NK-92 treated with Interleukin-12 subunit alpha and Interleukin-12 subunit beta, amount 100 ng/mL, for 24 hours (cell line): ENCODE results near the gene JUP.

Source experiments
- DNase-seq: peaks from one replicate; lab custom pipeline; 2025; lab: John Stamatoyannopoulos, UW

Gene JUP

DNA sequence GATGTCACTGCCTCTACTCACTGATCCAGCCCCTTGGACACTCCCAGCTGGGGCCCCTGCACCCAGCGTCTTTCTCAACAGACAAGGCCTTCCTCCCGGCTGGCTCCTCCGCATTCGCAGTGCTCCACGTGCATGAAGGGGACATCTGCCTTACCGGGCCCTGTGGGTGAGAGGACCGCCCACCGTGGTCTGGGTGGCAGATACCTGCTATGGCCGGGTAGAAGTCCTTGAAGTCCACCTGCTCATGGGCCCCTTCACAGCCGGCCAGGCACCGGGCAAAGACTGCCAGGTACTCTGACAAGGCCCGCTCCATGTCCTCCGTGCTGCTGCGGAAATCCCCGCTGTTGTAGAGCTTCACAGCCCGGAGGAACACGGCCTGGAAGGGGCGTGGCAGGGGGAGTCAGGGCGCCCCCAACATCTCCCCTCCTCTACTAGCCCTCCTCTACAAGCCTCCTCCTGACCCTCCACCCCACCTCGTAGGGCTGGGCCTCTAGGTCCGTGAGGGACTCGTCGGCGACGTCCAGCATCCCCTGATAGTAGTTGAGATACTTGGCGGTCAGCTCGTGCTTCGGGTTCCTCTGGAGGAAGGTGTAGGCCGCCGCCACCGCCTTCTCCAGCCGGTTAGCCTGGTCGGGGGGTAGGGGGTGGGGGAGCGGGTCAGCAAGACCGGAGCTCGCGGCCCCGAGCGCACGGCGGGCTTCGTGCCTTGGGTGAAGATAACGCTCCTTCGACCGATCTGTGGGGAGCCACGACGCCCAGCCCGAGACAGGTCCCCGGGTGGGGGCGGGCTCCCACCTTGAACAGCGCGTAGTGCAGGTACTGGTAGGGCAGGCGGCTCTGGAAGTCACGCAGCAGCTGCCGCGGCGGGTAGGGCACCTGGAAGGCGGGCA is 24.4 kb upstream of the JUP start:
- DNase-seq: no peak

DNA sequence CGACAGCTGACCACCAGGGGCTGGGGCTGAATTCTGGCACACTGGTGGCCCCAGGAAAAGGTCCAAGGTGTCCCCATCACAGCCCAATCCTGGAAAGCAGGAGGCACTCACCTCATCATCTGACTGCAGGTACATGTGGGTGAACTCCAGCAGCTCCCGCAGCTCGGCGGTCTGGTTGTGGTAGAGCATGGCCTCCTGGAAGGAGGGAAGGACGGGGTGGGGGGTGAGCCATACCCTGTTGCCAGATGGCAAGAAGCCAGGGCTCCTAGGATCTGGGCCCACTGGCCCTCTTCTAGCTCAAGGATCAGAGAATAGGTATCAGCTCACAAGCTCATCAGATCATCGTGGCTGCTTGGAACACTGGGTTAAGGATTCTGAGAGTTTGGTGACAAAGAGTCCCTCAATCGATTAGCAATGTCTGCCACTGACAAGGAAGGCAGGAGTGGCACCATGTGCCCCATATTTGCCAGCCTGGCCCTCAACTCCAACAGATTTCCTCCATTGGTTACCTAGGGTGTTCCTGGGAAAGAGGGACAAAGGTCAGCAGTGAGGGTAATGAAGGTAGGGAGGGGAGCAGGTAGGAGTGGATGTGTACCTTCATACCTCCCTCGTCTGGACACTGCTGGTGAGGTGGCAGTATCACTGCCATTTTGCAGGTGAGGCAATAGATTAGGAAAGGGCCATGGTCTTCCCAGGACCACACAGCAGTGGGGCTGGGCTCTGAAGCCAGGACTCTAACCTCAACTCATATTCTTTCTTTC is 20.4 kb upstream of the JUP start:
- no peak for DNase-seq

- DNase-seq: no peak
Observed at GRCh38 chr17:41803049-41804020, 16.8 kb upstream of the JUP start.

DNA sequence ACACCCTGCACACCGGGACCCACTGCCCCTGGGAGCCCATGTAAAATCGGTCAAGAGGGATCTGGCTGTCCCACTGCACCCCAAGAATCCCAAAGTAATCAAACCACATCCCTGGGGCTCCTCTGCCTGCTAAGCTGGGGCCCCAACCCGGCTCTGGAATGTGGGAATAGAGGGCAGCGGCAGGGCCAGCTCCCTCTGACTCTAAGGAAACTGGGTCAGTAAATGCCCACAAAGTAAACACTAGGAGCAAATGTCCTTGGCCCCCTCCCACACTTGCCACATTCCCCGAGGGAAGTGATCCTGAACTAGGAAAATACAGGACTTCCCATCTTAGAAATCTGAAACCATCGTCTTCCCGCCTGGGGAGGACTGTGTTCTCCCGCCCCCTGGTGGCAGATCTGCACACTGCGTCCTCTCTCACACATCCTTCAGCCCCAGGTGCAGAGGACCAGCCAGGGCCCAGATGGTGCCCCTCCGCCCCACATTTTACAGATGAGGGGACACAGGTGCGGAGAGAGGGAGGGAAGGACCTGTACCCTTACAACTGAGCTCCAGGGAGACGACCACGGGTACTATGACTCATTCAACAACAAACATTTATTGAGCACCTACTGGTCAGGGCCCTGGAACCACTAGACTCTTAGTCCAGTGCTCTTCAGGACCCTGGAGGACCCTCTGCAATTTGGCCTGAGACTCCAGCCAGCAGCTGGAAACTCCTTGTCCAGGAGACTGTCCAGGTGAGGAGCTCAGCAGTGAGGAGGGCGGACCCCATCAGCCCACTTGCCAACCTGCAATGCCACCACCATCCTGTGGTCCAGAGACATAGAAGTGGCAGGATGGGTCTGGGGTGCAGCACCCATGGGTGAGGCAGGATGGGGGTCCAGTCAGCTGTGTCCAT is 15.1 kb upstream of the JUP start:
- DNase-seq: peak; percentile 42

DNA sequence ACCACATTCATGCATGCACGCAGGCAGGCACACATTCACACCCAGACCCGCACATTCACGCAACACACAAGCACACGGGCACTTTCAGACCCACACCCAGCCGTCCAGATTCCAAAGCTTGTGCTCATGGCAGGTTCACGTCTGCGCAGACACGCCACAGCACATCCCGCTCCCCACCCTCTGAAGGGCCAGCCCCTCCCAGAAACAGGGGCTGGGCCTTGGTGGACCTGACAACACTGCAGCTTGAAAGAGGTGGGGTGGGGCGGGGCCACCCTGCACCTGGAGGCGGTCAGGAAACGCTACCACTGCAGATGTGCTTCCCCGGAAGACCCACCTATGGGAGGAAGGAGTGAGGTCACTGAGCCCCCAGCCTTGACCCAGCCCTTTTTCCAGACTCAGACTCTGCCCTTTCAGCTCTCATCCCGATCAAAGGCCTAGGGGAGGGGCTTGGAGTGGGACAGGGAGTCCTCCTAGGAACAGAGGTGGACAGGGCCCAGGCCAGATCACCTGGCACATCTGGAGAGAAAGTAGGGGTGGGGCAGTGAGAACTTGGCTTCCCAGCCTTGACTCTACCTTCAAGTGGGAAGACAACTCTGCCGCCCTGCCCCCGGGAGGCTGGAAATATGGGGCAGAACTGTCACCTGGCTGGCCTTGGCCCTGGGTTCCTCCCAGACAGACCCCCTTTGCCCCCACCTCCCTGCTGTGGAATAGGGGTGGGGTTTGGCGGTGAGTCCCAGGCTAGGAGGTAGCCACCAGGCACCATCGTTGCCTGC is 14.3 kb upstream of the JUP start:
- no peak for DNase-seq

GRCh38 chr17:41799366-41799765 is 12.9 kb upstream of the JUP start:
- no peak for DNase-seq

DNA sequence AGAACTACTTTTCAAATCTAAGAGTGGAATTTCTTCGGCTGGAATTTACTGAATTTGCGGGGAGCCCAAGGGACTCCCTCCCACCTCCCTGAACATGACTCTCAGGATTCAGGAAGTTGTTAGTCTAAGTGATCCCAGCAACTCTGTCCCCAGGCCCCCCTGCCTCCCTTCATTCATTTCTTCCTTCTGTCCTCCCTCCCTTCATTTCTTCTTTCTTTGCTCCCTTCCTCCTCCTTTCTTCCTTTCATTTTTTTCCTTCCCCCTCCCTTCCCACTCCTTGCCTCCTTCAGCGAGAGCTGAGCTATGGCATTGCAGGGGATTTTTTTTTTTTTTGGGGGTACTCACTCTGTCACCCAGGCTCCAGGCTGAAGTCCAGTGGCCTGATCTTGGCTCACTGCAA is 10.9 kb upstream of the JUP start:
- DNase-seq: no peak

DNA sequence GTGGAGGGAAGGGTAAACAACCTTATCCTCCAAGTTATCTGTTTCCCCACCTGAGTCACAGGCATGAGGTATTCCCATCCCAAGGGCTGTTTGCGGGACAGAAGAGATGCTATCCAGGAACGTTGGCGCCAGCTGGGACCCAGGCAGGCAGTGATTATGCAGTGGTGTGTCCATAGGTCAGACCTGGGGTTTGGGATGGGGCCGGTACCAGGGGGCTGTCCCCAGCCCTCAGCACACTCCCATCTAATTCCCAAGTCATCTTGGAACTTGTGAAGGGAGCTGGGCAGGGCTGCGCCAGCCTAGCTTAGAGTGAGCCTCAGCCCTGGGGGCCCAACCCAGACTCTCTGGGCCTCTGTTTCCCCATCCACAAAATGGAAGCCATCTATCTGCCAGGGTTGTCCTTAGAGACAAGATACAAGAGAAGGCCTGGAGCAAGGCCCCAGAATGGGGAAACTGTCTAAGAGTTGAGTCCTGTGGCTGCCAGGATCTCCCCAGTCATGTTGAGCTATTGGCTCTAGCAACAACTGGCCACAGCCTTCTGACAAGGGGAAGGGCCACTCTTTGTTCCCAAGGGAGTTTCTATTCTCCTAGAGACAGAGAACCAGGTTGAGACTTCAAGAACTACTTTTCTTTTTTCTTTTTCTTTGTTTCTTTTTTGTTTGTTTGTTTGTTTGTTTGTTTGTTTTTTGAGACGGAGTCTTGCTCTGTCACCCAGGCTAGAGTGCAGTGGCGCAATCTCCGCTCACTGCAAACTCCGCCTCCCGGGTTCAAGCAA is 9.8 kb upstream of the JUP start:
- no peak for DNase-seq

DNA sequence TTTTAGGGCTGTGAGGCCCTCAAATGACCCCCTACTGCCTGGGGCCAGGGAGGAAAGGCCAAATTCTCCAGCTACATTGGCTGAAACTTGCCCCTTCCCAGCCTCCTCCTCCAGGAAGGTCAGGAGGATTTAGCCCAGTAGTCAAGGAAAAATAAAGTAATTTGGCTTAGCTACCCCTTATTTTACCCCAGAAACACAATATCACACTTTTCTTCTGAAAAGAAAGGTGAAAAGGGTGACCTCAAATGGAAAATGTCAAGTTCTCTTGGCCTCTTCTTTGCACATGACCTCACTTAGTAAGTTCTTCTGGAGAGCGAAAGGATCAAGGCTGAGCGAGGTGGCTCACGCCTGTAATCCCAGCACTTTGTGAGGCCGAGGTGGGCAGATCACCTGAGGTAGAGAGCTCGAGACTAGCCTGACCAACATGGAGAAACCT is 8.0 kb upstream of the JUP start:
- DNase-seq: no peak

GRCh38 chr17:41793784-41794539 is 7.5 kb upstream of the JUP start:
- DNase-seq: no peak

DNA sequence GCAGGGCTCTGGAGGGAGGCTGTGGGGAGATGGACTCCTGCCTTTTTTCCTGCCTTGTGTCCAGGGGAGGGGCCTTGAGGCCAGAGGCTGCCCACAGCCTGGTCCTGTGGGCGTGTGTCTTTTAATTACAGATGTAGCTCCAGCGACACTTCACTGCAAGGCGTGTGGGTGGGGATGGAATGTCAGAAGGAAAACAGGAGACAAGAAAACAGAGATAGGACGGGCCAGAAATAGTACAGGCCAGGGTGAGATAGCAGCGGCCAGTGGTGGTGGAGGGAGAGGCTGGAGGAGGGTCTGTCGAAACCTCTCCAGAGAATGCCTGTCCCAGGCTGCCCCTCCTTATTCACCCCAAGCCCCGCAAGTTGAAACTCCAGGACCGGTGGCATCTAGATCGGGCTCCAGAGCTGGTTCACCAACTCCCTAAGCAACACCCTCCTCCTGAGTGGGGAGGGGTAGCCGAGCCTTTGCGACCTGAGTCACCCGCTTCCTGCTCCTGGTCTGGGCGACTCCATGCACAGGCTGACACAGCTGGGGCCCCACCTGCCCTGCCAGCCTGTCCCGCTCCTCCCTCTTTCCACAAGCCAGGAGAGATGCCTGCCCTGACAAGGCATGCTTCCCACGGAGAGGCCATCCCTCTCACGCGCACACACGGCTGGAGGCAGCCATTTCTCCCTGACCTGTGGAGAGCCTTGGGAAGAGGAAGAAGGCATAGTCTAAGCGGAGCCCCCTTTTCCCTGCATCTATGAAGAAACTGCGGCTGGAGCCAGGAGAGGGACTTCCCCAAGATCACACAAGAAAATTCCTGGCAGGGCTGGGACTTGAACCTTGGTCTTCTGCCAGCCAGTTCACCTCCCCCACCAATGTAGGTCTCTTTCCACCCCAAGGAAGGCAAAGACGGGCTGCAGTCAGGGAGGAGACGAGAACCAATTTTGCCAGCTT is 6.6 kb upstream of the JUP start:
- no peak for DNase-seq

GRCh38 chr17:41787021-41787418 is 509 bp upstream of the JUP start:
- no peak for DNase-seq

- no peak for DNase-seq
Observed at GRCh38 chr17:41785859-41786226, 668 bp downstream of the JUP start.

DNA sequence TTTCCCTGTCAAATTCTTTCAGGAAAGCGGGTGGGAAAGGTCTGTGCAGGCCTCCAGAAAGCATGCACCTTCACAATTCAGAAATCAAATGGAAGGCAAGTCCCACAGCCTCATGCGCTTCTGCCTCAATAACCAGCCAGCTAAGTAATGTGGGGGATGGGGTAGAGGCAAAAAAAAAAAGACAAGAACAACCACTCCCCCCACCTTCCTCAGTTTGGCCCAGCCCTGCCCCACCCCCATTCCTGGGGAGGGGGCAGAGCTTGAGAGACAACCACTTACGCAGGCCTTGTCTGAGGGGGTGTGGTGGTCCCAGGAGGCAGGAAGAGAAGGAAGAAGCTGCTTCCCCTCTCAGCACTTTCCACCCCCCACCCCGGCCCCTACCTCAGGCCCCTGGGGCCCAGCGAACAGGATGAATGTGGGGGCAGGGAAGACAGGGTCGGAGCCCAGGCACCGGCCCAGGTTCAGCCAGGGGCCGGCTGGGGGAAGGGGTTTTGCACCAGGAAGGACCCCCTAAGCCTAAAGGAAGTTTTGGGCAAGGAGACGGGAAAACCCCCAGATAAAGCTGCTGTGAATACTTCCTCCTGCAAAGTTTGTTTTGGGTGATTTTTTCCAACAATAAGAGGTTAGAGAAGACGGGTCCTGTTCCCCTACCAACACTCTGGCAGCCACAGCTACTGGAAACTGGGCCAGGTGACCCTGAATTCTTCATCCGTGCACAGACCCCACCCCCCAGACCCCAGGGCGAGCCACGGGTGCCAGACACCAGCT is 1.2 kb downstream of the JUP start:
- DNase-seq: no peak

GRCh38 chr17:41784207-41784744 is 2.2 kb downstream of the JUP start:
- no peak for DNase-seq

GRCh38 chr17:41782142-41782541 is 4.4 kb downstream of the JUP start:
- DNase-seq: no peak
